ENCODE results near the gene PRPF39. TPM values are rescaled to one million over a fixed set of nuclear protein-coding genes. Genes with fewer than 3 reads are reported as not detected.

PRPF39 gene
- total RNA-seq, 2 donors from 2014 or later, result 40.5 to 49.7 TPM

Other genes with a start within 250 kb of the PRPF39 start
- 10 to 100 TPM; 16.7 to 20.1 TPM for gene KLHL28, start 122.2 kb upstream of the PRPF39 start, total RNA-seq
- gene TOGARAM1, start 121.9 kb upstream of the PRPF39 start, total RNA-seq, result 1 to 10 TPM; 6.3 to 9.7 TPM
- gene FKBP3, start 50.4 kb downstream of the PRPF39 start, total RNA-seq, result 10 to 100 TPM; 48.6 to 49.6 TPM
- gene FANCM, start 51.8 kb downstream of the PRPF39 start, total RNA-seq, result 10 to 100 TPM; 12.4 to 13.5 TPM
- 10 to 100 TPM; 70.9 to 76.5 TPM for gene MIS18BP1, start 169.1 kb downstream of the PRPF39 start, total RNA-seq

Data from activated T-cell treated with anti-CD3 and anti-CD28 coated beads, Interleukin-2, amount 50 U/mL, for 72 hours (primary cell).